Lower leg skin (tissue), 3 donors: ENCODE measurements around the gene CFAP92.

ENCODE experiments used
- CTCF ChIP-seq, 3 donors: fragments of 450-650 bp; IDR thresholded peaks; one replicate each; pipeline ENCODE4 v1.5.1; 2016; ENCODE audit warnings: antibody characterized with exemption in 3 of 3, mild to moderate bottlenecking in 3 of 3, moderate library complexity in 2 of 3
- POLR2A ChIP-seq, 2 donors: fragments of 450-650 bp; IDR thresholded peaks; one replicate each; pipeline ENCODE4 v1.6.1; 2016 to 2017; ENCODE audit warnings: antibody characterized with exemption in 2 of 2, mild to moderate bottlenecking in 1 of 2, moderate library complexity in 1 of 2

GRCh38 chr3:128995737-128996136 is 1.9 kb upstream of the CFAP92 start:
- TF ChIP-seq CTCF (IDR thresholded peaks at IDR 0.05) (no peak), POLR2A (IDR thresholded peaks at IDR 0.05) (no peak)
